ENCODE data around the gene FLYWCH1. TPM values are rescaled to one million over a fixed set of nuclear protein-coding genes. Genes with fewer than 3 reads are reported as not detected.

Gene FLYWCH1
- polyA plus RNA-seq, 3 donors = 5.0 to 42.7 (median 7.1) TPM

- Histone ChIP-seq H3K27ac (ENCODE audit: low read depth in 1 of 2, low read length in 2 of 2) (no peak overlapping the region), H3K27me3 (ENCODE audit: control insufficient read depth in 2 of 2, insufficient read depth in 2 of 2, low read length in 2 of 2) (no peaks in the 10 kb centered on the region), H4K20me1 (ENCODE audit: insufficient read depth, low read length) (no peaks in the 10 kb centered on the region), H2AFZ (ENCODE audit: insufficient read depth, low read depth, low read length, poor library complexity, severe bottlenecking) (no peak overlapping the region), H3K79me2 (ENCODE audit: insufficient read depth, low read length) (no peaks in the 10 kb centered on the region), H3K9me3 (replicated peaks in 1 of 2; ENCODE audit: control insufficient read depth in 1 of 2, insufficient read depth in 1 of 2, low read length in 2 of 2) (no peaks in the 10 kb centered on the region), H3K4me3 (replicated peaks in 1 of 3; ENCODE audit: low read depth in 2 of 3, low read length in 3 of 3) (no peak overlapping the region), H3K4me1 (ENCODE audit: control insufficient read depth in 1 of 2, insufficient read depth in 2 of 2, low read length in 2 of 2) (no peaks in the 10 kb centered on the region), H3K9ac (ENCODE audit: insufficient read depth, low read length, poor library complexity, severe bottlenecking) (no peak overlapping the region), H3K4me2 (replicated peaks; ENCODE audit: extremely low read depth, low read length, poor library complexity, severe bottlenecking) (no peak overlapping the region), H3K36me3 (replicated peaks in 1 of 2; ENCODE audit: control insufficient read depth in 1 of 2, insufficient read depth in 2 of 2, low read length in 2 of 2) (peaks cover 42 to 71% of the 10 kb centered on the region in 2 donors)
- Mint-ChIP-seq H3K4me1 (no peaks in the 10 kb centered on the region), H3K27ac (no peak overlapping the region), H3K27me3 (ENCODE audit: low read depth in 3 of 3) (peaks cover 0 to 2% (median 0%) of the 10 kb centered on the region in 3 donors), H3K36me3 (peaks cover 36 to 69% of the 10 kb centered on the region in 2 donors), H3K9me3 (peaks cover 0 to 1% (median 0%) of the 10 kb centered on the region in 7 donors), H3K4me3 (no peak overlapping the region)
- intact Hi-C loops (cut with micrococcal nuclease) = no loop called here
- 97% methylated on average over 30 of the region's 30 CpGs for WGBS (ENCODE audit: insufficient coverage)
- no peak for TF ChIP-seq CTCF (IDR thresholded peaks at IDR 0.05)
- no peak for DNase-seq
Observed at GRCh38 chr16:2933136-2933535, 21.4 kb downstream of the FLYWCH1 start.

GRCh38 chr16:2933701-2934100 is 22.0 kb downstream of the FLYWCH1 start:
- WGBS (ENCODE audit: insufficient coverage) = 88% methylated on average over 15 of the region's 22 CpGs
- H3K9me3 Mint-ChIP-seq = peaks cover 0 to 1% (median 0%) of the 10 kb centered on the region in 7 donors
- no peak overlapping the region for H3K27ac ChIP-seq (ENCODE audit: low read depth in 1 of 2, low read length in 2 of 2)
- H3K36me3 Mint-ChIP-seq = peaks cover 38 to 75% of the 10 kb centered on the region in 2 donors
- intact Hi-C loops (cut with micrococcal nuclease) = loop anchor here in 1 of 2 donors (1.0 kb wide), 1 partner anchor 11 kb away; no protein-coding TSS in a partner anchor
- H3K27ac Mint-ChIP-seq = peak overlapping the region in 2 of 7 donors; percentile 27 to 71
- peaks cover 44 to 75% of the 10 kb centered on the region in 2 donors for H3K36me3 ChIP-seq (replicated peaks in 1 of 2; ENCODE audit: control insufficient read depth in 1 of 2, insufficient read depth in 2 of 2, low read length in 2 of 2)
- H4K20me1 ChIP-seq (ENCODE audit: insufficient read depth, low read length) = no peaks in the 10 kb centered on the region
- H3K9ac ChIP-seq (ENCODE audit: insufficient read depth, low read length, poor library complexity, severe bottlenecking) = no peak overlapping the region
- H3K4me1 ChIP-seq (ENCODE audit: control insufficient read depth in 1 of 2, insufficient read depth in 2 of 2, low read length in 2 of 2) = no peaks in the 10 kb centered on the region
- no peak for TF ChIP-seq CTCF (IDR thresholded peaks at IDR 0.05)
- no peaks in the 10 kb centered on the region for H3K9me3 ChIP-seq (replicated peaks in 1 of 2; ENCODE audit: control insufficient read depth in 1 of 2, insufficient read depth in 1 of 2, low read length in 2 of 2)
- no peak for DNase-seq
- H3K4me3 Mint-ChIP-seq = no peak overlapping the region
- H3K4me3 ChIP-seq (replicated peaks in 1 of 3; ENCODE audit: low read depth in 2 of 3, low read length in 3 of 3) = no peak overlapping the region
- no peaks in the 10 kb centered on the region for H3K4me1 Mint-ChIP-seq
- peaks cover 0 to 2% (median 0%) of the 10 kb centered on the region in 3 donors for H3K27me3 Mint-ChIP-seq (ENCODE audit: low read depth in 3 of 3)
- no peaks in the 10 kb centered on the region for H3K79me2 ChIP-seq (ENCODE audit: insufficient read depth, low read length)
- H2AFZ ChIP-seq (ENCODE audit: insufficient read depth, low read depth, low read length, poor library complexity, severe bottlenecking) = no peak overlapping the region
- no peaks in the 10 kb centered on the region for H3K27me3 ChIP-seq (ENCODE audit: control insufficient read depth in 2 of 2, insufficient read depth in 2 of 2, low read length in 2 of 2)
- H3K4me2 ChIP-seq (replicated peaks; ENCODE audit: extremely low read depth, low read length, poor library complexity, severe bottlenecking) = no peak overlapping the region

All from CD14-positive monocyte (primary cell).